Ureter (tissue), 1 donor: ENCODE measurements around the gene CRYBG3. TPM values are rescaled to one million over a fixed set of nuclear protein-coding genes. Genes with fewer than 3 reads are reported as not detected.

Experiments used
- DNase-seq: peaks from one replicate; pipeline ENCODE4 v3.0.0-alpha.2; 2020; ENCODE audit warnings: low spot score
- total RNA-seq: library from RNA; stranded (reverse); gene quantifications from one replicate; pipeline ENCODE4 v1.2.4, GENCODE V29; 2023
- donor health status: DM: yes; HTN: yes; CAD: no.

The CRYBG3 gene
- total RNA-seq, 1 donor from 2014 or later = 37.7 TPM

GRCh38 chr3:97838393-97838792 lies 16.6 kb downstream of the CRYBG3 start:
- no peak for DNase-seq

DNA sequence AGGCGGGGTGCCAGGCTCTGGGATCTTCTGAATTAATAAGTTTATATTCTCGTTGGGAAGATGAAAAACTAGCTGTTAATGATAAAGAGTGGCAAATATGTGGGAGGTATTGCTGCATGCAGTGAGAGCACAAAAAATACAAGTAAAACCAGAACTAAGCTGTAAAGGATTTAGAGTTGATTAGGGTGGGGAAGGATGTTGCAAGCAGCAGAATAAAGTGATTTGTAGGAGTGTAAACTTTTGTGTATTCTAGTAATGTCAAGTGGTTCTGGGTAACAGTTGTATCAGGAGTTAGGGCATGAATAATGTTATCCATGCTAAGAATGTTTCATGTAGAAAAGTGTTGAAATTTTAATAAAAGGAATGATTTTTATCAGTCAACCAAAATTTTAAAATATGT lies 18.1 kb downstream of the CRYBG3 start:
- DNase-seq = no peak

DNA sequence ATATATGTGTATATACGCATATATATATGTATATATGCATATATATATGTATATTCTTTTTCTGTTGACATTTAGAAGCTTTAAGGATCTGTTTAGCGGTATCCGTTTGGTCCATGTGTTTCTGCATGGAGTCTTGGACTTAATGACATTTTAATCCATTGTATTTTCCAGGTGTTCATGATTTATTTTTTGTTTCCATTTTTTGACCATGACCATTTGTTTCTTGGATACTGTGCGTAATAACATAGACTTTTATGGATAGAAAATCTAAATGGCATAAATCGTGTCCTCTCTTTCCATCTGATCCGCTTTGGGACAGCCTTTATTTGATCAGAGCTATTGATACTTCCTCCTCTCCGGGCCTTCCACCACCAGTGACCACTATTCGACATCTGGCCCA lies 19.5 kb downstream of the CRYBG3 start:
- DNase-seq = no peak

GRCh38 chr3:97841956-97842355 lies 20.1 kb downstream of the CRYBG3 start:
- no peak for DNase-seq

GRCh38 chr3:97848779-97849178 lies 27.0 kb downstream of the CRYBG3 start:
- no peak for DNase-seq

DNA sequence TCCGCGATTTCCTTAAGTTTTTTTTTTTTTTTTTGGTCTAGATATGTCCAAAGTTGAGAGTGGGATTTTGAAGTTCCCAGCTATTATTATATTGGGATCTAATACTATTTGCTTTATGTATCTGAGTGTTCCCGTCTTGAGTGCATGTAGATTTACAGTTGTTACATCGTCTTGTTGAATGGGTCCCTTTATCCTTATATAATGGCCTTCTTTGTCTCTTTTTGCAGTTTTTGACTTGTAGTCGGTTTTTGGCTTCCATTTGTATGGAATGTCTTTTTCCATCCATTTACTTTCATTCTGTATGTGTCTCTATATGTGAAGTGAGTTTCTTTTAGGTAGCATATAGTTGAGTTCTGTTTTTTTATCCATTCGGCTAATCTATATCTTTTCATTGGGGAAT lies 35.6 kb downstream of the CRYBG3 start:
- no peak for DNase-seq

DNA sequence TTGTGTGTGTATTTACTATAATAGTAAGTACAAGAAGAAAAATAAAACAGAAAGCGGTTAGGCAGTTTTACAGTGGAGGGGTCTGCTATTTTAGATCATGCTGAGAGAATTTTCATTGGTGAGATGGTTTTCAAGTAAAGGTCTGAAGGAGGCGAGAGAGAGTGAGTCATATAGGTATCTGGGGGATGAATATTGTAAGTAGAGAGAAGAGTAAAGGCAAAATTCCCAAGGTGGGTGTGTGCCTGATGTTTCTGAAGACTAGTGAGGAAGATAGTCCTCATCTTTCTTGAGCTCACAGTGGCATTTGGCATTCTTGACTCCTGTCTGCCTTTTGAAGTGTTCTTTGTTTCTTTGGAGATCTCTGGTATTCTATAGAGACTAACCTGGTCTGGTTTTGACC lies 38.6 kb downstream of the CRYBG3 start:
- no peak for DNase-seq

GRCh38 chr3:97862582-97862981 lies 40.8 kb downstream of the CRYBG3 start:
- DNase-seq = no peak

DNA sequence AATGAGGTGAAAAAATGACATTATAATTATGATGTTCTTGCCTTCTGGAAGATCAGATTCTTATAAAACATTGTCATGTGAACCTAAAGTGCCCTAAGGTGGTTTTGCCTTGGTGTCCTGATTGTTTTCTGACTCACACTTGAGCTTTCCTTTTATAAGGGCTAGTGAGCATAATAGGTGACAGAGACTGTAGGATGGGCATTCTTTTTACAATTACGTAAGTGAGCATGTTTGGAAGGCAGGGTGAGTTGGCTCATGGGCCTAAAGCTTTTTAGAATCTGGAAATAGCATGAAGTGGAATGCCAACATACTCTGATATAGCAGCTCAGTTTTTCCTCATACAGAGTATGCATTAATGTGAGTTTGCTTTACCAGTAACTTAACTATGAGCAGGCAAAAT lies 41.2 kb downstream of the CRYBG3 start:
- DNase-seq = no peak

DNA sequence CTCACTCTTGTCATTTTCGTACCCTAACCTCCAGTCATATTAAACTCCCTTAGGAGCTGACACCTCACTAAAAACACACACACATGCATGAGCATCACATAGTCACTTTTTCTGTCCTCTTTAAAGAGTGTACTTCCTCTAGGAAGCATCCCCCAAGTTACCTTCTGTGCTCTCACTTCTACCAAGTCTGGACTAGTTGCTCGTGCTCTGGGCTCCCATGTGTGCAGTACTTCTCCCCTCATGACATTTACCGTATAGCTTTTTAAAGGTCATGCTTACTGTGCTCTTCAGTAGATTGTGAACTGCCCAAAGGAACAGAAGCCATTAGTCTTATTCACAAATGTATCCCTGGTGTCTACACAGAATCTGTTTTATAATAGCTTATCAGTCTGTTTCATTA lies 42.0 kb downstream of the CRYBG3 start:
- DNase-seq = no peak

DNA sequence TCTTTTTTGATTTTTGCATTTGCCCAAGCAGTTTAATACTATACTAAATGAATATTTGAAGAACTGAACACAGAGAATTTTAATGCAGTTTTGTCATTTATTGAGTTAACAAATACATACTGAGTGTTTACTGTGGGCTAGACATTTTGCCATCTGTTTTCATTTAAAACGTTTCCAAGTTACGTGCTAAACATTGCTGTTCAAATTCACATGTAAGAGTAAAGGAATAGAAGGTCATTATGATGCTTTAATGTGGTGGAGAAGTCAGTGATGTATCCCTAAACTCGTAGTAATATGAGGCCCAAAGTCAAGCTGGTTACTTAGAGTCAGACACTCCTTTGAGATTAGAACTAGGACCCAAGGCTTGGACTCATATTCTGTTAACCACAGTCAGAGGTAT lies 49.4 kb downstream of the CRYBG3 start:
- no peak for DNase-seq

GRCh38 chr3:97871801-97872524 lies 50.2 kb downstream of the CRYBG3 start:
- DNase-seq = no peak

DNA sequence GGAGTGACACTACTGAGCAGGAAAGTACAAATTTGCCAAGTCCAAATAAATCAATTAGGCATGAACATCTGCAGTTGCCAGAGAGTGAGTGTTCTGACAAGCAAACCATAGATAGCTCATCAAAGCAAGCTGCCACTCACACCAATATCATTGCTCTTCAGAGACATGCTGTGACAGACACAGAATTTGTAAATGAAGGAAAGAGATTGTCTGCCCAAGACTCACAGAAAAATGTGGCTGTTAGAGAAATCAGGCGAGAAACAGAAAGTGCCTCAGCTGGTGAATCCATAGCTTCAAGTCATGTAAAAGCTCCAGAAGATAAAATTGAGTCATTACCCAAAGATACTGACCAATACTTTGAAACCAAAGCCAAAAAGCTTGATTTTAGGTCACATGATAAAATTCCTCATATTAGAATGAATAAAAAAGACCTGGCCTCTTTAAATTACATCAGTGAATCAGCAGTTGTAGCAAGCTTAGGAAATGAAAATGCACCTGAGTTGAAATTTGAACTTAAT lies 50.8 kb downstream of the CRYBG3 start:
- DNase-seq = no peak

GRCh38 chr3:97880267-97880666 lies 58.5 kb downstream of the CRYBG3 start:
- DNase-seq = no peak

GRCh38 chr3:97882975-97883598 lies 61.3 kb downstream of the CRYBG3 start:
- DNase-seq = peak; percentile 46

DNA sequence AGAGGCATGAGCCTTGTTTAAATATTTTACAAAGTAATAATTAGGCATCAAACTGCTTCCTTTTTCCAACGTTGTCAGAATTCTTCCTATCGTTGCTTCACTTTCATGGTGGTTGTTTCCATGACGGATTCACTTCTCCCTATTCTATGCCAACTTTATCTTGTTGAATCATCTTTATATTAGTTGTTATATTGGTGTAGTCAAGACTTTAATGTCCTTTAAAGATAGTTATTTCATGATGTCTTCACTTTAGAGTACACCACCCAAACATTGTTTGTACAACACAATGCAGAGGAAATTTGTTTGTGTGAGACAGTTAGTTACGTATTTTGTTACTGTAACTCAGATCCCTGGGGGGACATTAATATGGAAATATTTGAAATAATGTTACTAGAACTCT lies 61.9 kb downstream of the CRYBG3 start:
- no peak for DNase-seq

DNA sequence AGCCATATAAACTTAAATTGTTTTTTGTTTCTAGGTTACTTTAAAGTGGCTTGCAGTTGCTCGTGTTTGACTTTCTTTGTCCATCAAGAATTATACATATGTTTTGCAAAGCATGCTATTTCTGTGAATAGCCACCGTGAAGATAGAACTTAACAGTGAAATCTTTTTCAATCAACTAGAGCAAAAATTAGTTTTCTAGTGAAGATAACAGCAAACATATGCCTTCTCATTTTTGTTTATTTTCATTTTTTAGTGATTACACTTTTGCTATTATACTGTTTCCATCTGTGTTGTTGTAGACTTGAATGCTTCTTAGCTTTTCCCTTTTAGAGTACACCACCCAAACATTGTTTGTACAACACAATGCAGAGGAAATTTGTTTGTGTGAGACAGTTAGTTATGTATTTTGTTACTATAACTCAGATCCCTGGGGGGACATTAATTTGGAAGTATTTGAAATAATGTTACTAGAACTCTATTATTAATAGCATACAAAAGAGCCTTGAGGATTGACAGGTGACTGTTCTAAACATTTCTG lies 62.8 kb downstream of the CRYBG3 start:
- DNase-seq = no peak

DNA sequence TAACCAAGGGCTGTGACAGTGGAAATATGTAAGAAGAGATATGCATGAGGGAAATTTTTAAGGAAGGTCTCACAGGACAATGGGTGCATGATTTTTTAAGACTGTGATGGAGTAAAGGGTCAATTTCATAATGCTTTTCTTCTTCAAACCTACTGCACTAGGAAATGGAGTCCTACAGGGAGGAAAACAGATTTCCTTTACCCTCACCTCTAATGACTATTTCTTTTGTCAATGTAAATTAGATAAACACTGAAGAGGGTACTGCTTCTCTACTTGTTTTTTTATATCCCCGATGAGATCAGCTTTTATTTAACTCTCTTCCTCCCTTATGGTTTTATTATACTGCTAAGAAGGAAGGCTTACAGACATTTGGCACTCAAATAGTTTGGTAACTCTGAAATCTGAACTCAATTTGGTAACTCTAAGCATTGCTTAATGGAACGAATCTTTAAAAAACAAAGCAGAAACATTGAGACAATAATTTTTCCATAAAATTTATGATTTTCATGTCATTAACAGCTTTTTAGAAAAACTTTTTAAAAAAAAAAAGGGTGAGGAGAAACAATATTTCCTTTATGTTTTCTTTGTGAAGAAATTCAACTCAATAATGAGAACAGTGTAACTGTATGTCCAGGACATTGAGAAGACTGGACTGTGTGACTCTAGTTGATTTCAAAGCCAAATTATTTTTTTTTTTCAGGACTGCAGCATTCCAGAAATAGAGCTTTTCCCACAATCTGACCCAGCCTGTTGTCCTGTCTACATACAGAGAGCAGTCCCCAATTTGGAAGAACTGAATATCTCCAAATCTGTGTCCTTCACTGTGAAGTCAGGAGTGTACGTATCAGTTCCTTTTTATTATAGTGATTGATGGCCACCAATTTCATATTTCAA lies 64.4 kb downstream of the CRYBG3 start:
- no peak for DNase-seq

DNA sequence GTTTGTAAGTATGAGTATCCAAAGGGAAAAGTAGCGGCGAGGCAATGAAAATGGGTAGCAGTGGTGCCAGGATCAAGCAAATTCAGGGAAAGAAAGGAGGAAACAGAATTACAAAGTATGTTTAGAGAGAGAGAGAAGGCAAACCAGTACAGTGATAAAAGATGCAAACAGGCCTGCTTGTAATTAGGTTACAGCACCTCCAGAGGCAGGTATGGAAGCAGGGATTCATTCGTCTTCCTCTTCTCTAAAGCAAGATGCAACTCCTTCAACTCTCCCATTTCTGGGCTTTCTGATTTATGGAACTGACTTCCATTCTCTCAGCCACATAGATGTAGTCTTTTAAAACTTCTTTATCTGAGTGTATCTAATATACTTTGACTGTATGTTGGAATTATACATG lies 68.0 kb downstream of the CRYBG3 start:
- DNase-seq = no peak

DNA sequence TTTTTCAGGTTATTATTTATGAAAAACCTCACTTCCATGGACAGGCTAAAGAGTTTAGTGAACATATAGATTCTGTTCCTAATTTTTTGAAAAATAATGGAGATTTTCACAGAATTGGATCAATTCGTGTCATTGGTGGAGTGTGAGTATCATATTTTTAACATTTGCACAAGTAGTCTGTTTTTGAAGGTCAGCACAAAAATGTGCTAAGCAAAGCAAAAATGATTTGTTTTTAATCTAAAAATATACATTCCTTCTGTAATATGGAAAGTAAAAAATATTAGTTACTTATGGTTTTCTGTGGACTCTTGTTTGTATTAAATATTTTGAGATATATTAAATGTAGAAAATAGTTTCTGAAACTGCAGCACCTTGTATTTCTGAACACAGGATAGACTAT lies 71.0 kb downstream of the CRYBG3 start:
- DNase-seq = no peak

- DNase-seq = no peak
Observed at GRCh38 chr3:97895216-97895615, 73.4 kb downstream of the CRYBG3 start.

DNA sequence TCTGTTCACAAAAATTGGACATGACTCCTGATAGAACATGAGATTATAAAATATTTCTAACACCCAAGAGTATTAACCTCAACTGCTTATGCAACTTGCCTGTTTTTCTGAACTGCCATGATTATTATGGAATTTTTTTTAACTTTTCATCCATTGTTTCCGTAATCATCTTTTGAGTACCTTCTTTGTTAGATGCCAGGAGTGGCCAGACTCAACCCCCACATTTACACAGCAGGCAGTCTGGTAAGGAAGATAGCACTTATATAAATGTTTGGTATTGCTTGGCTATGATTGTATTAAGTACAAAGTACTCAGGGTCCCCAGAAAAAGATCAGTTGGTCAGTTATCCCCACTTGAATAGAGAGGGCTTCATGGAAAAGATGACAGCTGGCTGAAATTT lies 74.3 kb downstream of the CRYBG3 start:
- no peak for DNase-seq
